Peyer's patch (tissue), 4 donors: ENCODE measurements around the gene GNAS-AS1. TPM values are rescaled to one million over a fixed set of nuclear protein-coding genes. Genes with fewer than 3 reads are reported as not detected.
"Not testable (repeated sequence)": the region's sequence is repeated elsewhere in the genome, so short reads cannot be mapped to it uniquely, and the experiment has no call there.

Experiments
- DNase-seq, 3 donors: peaks; one replicate each; pipeline ENCODE4 v3.0.0-alpha.2; 2017 to 2019
- H3K27ac ChIP-seq, 4 donors: fragments of 200-600 bp; sonication (generic); one replicate each; pipeline ENCODE4 v1.5.1; 2016 to 2019
- H3K27me3 ChIP-seq, 2 donors: fragments of 200-600 bp; sonication (generic); one replicate each; pipeline ENCODE4 v1.5.1; 2019
- H3K36me3 ChIP-seq, 3 donors: fragments of 200-600 bp; sonication (generic); one replicate each; pipeline ENCODE4 v1.5.1; 2016 to 2019
- H3K4me1 ChIP-seq, 4 donors: fragments of 200-600 bp; sonication (generic); one replicate each; pipeline ENCODE4 v1.5.1; 2016 to 2019
- H3K4me3 ChIP-seq, 4 donors: fragments of 200-600 bp; sonication (generic); 1 replicate in 3 of 4; 2 replicates in 1 of 4; pipeline ENCODE4 v1.5.1; 2016 to 2019; ENCODE audit warnings: mild to moderate bottlenecking in 1 of 4
- H3K9me3 ChIP-seq, 4 donors: fragments of 200-600 bp; sonication (generic); one replicate each; pipeline ENCODE4 v1.5.1; 2016 to 2019; ENCODE audit warnings: mild to moderate bottlenecking in 1 of 4
- CTCF ChIP-seq, 6 experiments: fragments of 450-650 bp in 4 of 6; fragments of 200-600 bp in 2 of 6; sonication (generic) in 1 of 6; IDR thresholded peaks; one replicate each; pipeline ENCODE4 v1.5.1; 2017 to 2019; ENCODE audit warnings: antibody characterized with exemption in 6 of 6, mild to moderate bottlenecking in 3 of 6, moderate library complexity in 1 of 6
- POLR2A ChIP-seq, 2 donors: fragments of 450-650 bp; IDR thresholded peaks; one replicate each; pipeline ENCODE4 v1.5.1; 2017; ENCODE audit warnings: antibody characterized with exemption in 2 of 2, mild to moderate bottlenecking in 2 of 2, moderate library complexity in 2 of 2
- total RNA-seq, 4 donors: library from RNA; depleted of rRNA; stranded (reverse); fragments of >200 nt; gene quantifications; one replicate each; pipeline ENCODE4 v1.1.0, GENCODE V29; 2016

Gene GNAS-AS1
- total RNA-seq, 4 donors from 2014 or later, result 0.67 to 1.3 TPM; not detected in 2

- no peak for TF ChIP-seq CTCF (IDR thresholded peaks at IDR 0.05)
- Histone ChIP-seq H3K27ac (no peak overlapping the region), H3K4me3 (no peak overlapping the region), H3K9me3 (no peaks in the 10 kb centered on the region), H3K27me3 (peaks cover 0 to under 1% of the 10 kb centered on the region in 2 donors), H3K4me1 (no peaks in the 10 kb centered on the region), H3K36me3 (no peaks in the 10 kb centered on the region)
- peak in 1 of 3 donors; percentile 29 for DNase-seq
Measured at GRCh38 chr20:58833921-58834320, 16.8 kb downstream of the GNAS-AS1 start.

- no peak for DNase-seq
- no peak for TF ChIP-seq CTCF (IDR thresholded peaks at IDR 0.05)
- no peak for TF ChIP-seq POLR2A (IDR thresholded peaks at IDR 0.05)
- Histone ChIP-seq H3K36me3 (no peaks in the 10 kb centered on the region), H3K4me1 (no peaks in the 10 kb centered on the region), H3K4me3 (no peak overlapping the region), H3K27ac (no peak overlapping the region), H3K9me3 (no peaks in the 10 kb centered on the region), H3K27me3 (no peaks in the 10 kb centered on the region)
Measured at GRCh38 chr20:58832457-58832856, 18.2 kb downstream of the GNAS-AS1 start.

- Histone ChIP-seq H3K27ac (no peak overlapping the region), H3K9me3 (no peaks in the 10 kb centered on the region), H3K4me3 (no peak overlapping the region), H3K4me1 (no peaks in the 10 kb centered on the region), H3K27me3 (no peaks in the 10 kb centered on the region), H3K36me3 (no peaks in the 10 kb centered on the region)
- no peak for TF ChIP-seq POLR2A (IDR thresholded peaks at IDR 0.05)
- TF ChIP-seq CTCF (IDR thresholded peaks at IDR 0.05), result no peak
- DNase-seq, result peak in 1 of 3 donors; percentile 3
Measured at GRCh38 chr20:58829531-58829941, 21.2 kb downstream of the GNAS-AS1 start.

- H3K4me1 ChIP-seq, H3K36me3 ChIP-seq, H3K9me3 ChIP-seq, H3K4me3 ChIP-seq, H3K27me3 ChIP-seq, H3K27ac ChIP-seq: not testable (repeated sequence)
- DNase-seq, result peak in 1 of 3 donors; percentile 2
Measured at GRCh38 chr20:58828804-58829203, 21.9 kb downstream of the GNAS-AS1 start.

GRCh38 chr20:58828136-58828535, 22.6 kb downstream of the GNAS-AS1 start:
- H3K36me3 ChIP-seq, result no peaks in the 10 kb centered on the region
- no peaks in the 10 kb centered on the region for H3K27me3 ChIP-seq
- H3K9me3 ChIP-seq, result no peaks in the 10 kb centered on the region
- TF ChIP-seq CTCF (IDR thresholded peaks at IDR 0.05) (no peak), POLR2A (IDR thresholded peaks at IDR 0.05) (no peak)
- no peak overlapping the region for H3K27ac ChIP-seq
- no peak overlapping the region for H3K4me3 ChIP-seq
- DNase-seq, result peak in 1 of 3 donors; percentile 7
- H3K4me1 ChIP-seq, result no peaks in the 10 kb centered on the region

- H3K27me3 ChIP-seq, result no peaks in the 10 kb centered on the region
- H3K4me1 ChIP-seq, result no peaks in the 10 kb centered on the region
Measured at GRCh38 chr20:58826271-58826670, 24.4 kb downstream of the GNAS-AS1 start.

More at GRCh38 chr20:58826271-58826670, 24.4 kb downstream of the GNAS-AS1 start:
- peak in 1 of 3 donors; percentile 5 for DNase-seq
- Histone ChIP-seq H3K9me3 (no peaks in the 10 kb centered on the region), H3K4me3 (no peak overlapping the region), H3K36me3 (no peaks in the 10 kb centered on the region), H3K27ac (no peak overlapping the region)
- TF ChIP-seq CTCF (IDR thresholded peaks at IDR 0.05) (no peak), POLR2A (IDR thresholded peaks at IDR 0.05) (no peak)
